ENCODE measurements around the gene HPD. TPM values are rescaled to one million over a fixed set of nuclear protein-coding genes. Genes with fewer than 3 reads are reported as not detected.

The HPD gene
- total RNA-seq, 2 donors from 2014 or later: 3.0 to 5.7 TPM

DNA sequence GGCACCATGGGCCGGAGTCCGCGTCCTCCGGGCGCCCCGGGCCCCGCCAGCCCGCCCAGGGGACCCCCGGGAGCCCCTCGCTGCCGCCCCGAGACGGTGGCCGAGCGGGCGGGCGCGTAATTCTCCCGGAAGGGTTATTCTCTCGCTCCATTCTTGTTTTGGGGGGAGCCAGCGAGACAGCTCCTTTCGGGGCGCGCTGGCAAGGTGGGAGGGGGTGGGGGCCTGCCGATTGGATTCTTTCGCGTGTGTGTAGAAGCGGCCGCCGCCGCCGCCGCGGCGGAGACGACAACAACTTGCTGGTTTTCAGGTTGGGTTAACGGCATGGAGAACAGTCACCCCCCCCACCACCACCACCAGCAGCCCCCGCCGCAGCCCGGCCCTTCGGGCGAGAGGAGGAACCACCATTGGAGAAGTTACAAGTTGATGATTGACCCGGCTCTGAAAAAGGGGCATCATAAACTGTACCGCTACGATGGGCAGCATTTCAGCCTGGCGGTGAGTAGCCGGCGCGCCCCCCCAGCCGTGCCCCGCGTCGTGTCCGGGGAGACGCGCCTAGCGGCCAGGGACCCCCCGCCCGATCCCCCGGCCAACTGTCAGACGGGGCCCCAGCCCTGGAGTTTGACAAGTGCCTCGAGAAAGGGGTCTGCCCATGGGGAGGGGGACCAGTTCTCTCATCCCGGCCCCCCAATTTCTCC, 54.1 kb downstream of the HPD start:
- DNase-seq (peak; percentile 34 to 52 (median 46)), ATAC-seq (no peak)
- Histone ChIP-seq H3K4me1 (peaks cover 39% of the 10 kb centered on the region), H3K36me3 (replicated peaks in 1 of 2; ENCODE audit: insufficient read depth in 1 of 2, low read depth in 2 of 2) (peaks cover 0 to 1% of the 10 kb centered on the region in 2 donors), H3K9me3 (no peaks in the 10 kb centered on the region), H3K4me3 (peak overlapping the region; percentile 63 to 66), H3K27ac (peak overlapping the region; percentile 96 to 100 (median 100)), H3K27me3 (no peaks in the 10 kb centered on the region)
- 1% methylated on average over 59 of the region's 63 CpGs; no CpG with 5 or more reads in 1 of the 2 donors for WGBS, 2 donors
- intact Hi-C loops (cut with DNase I): no loop called here
- peak in 2 of 3 donors; percentile 10 to 35 for TF ChIP-seq POLR2A (IDR thresholded peaks at IDR 0.05)
- TF ChIP-seq, protein P1, sequence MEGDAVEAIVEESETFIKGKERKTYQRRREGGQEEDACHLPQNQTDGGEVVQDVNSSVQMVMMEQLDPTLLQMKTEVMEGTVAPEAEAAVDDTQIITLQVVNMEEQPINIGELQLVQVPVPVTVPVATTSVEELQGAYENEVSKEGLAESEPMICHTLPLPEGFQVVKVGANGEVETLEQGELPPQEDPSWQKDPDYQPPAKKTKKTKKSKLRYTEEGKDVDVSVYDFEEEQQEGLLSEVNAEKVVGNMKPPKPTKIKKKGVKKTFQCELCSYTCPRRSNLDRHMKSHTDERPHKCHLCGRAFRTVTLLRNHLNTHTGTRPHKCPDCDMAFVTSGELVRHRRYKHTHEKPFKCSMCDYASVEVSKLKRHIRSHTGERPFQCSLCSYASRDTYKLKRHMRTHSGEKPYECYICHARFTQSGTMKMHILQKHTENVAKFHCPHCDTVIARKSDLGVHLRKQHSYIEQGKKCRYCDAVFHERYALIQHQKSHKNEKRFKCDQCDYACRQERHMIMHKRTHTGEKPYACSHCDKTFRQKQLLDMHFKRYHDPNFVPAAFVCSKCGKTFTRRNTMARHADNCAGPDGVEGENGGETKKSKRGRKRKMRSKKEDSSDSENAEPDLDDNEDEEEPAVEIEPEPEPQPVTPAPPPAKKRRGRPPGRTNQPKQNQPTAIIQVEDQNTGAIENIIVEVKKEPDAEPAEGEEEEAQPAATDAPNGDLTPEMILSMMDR (IDR thresholded peaks at IDR 0.05): peak in 1 of 7 experiments; percentile 7

DNA sequence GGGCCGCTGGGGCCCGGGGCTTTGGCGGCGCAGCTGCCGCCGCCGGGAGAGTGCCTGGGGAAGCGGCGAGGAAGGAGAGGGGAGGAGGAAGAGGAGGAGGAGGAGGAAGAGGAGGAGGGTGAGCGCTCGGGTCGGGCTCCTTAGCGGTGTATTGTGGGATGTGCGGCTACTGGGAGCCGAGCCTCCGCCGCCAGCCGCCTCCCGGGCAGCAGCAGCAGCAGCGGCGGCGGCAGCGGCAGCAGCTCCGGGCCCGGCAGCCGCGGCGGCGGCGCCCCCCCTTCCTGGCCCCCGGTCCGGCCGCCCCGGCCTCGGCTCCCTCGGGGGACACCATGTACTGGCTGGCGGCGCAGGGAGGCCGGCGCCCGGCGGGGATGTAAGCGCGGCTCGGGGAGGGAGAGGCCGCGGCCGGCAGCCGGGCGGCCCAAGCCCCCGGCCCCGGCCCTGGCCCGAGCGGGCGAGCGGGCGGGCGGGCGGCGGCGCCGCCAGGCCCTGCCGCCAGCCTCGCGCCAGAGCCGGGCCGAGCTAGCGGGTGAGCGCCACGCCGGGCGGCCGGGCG, 54.7 kb downstream of the HPD start, which contains the start of gene SETD1B:
Gene SETD1B (plus strand): TSS at position 149 of the 556 bp plus-strand sequence. CDS start 729 bp downstream, outside the sequence.
- Histone ChIP-seq H3K36me3 (replicated peaks in 1 of 2; ENCODE audit: insufficient read depth in 1 of 2, low read depth in 2 of 2) (no peaks in the 10 kb centered on the region), H3K27ac (peak within 1 kb of the TSS; percentile 96 to 100 (median 100)), H3K9me3 (no peaks in the 10 kb centered on the region), H3K4me1 (peaks cover 44% of the 10 kb centered on the region), H3K4me3 (peak within 1 kb of the TSS; percentile 63 to 66), H3K27me3 (no peaks in the 10 kb centered on the region)
- peak; percentile 58 to 75 (median 72) for DNase-seq
- intact Hi-C loops (cut with DNase I): no loop called here
- TF ChIP-seq, protein P1 (IDR thresholded peaks at IDR 0.05): peak in 2 of 7 experiments; percentile 6 to 8
- no peak for TF ChIP-seq POLR2A (IDR thresholded peaks at IDR 0.05)
- WGBS, 2 donors: 1% methylated on average over 19 to 56 of the region's 74 CpGs
- ATAC-seq: peak; percentile 15

DNA sequence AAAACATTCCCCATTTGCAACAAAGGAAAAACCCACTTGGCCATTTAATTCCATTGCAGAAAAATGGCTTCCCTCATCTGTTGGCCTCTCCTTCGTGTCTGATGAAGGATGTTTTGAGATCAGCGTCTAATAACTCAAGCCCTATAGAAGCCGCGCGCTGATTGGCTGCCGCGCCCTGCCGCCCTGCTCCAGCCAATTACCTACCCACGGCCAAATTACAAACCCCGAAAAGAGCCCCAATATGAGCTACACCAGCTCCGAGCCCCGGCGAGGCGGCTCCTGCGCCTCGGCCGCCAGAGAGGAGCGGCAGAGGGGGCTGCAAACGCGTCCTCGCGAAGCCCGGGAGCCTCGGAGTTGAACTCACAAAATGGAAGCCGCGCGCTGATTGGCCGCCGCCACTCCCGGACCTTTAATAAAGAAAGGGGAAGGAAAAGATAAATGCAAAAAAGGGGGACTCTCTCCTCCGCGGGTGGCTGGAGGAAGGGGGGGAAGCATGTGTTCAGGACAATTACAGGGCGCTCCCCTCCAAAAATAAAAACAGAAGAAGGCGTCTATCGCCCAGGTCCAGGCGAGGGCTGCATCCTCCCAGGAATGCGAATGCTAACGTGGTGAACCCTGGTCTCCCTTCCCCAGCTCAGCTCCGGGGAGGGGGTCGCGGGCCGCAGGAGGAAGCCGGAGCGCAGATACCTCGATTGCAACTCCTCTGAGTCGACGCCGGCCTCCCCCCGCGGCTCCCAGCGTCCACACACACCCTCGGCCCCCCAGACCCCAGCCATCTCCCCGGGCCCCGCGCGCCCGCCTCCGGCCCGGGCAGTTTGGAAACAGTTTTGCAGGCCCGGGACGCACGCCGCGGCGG, 55.6 kb downstream of the HPD start:
- ATAC-seq (peak; percentile 51), DNase-seq (peak; percentile 87 to 92 (median 88))
- 0 to 1% methylated on average over 41 to 63 of the region's 65 CpGs for WGBS, 2 donors
- H3K27ac ChIP-seq: peak overlapping the region; percentile 96 to 100 (median 100)
- H3K27me3 ChIP-seq: no peaks in the 10 kb centered on the region
- H3K4me1 ChIP-seq: peaks cover 51% of the 10 kb centered on the region
- no peaks in the 10 kb centered on the region for H3K36me3 ChIP-seq (replicated peaks in 1 of 2; ENCODE audit: insufficient read depth in 1 of 2, low read depth in 2 of 2)
- peak overlapping the region; percentile 33 to 58 for H3K4me3 ChIP-seq
- TF ChIP-seq, protein P1 (IDR thresholded peaks at IDR 0.05): no peak
- peak; percentile 89 to 98 (median 98) for TF ChIP-seq POLR2A (IDR thresholded peaks at IDR 0.05)
- H3K9me3 ChIP-seq: no peaks in the 10 kb centered on the region
- intact Hi-C loops (cut with DNase I): no loop called here

GRCh38 chr12:121802485-121802842, 56.2 kb downstream of the HPD start:
- ATAC-seq (no peak), DNase-seq (no peak)
- no peak for TF ChIP-seq POLR2A (IDR thresholded peaks at IDR 0.05)
- TF ChIP-seq, protein P1 (IDR thresholded peaks at IDR 0.05): no peak
- peak overlapping the region; percentile 96 to 100 (median 100) for H3K27ac ChIP-seq
- 0% methylated on average over 1 of the region's 1 CpG for WGBS, 2 donors
- peak overlapping the region in 1 of 2 donors; percentile 37 for H3K4me3 ChIP-seq
- no peaks in the 10 kb centered on the region for H3K27me3 ChIP-seq
- no peaks in the 10 kb centered on the region for H3K9me3 ChIP-seq
- intact Hi-C loops (cut with DNase I): no loop called here
- peaks cover 51% of the 10 kb centered on the region for H3K4me1 ChIP-seq
- H3K36me3 ChIP-seq (replicated peaks in 1 of 2; ENCODE audit: insufficient read depth in 1 of 2, low read depth in 2 of 2): no peaks in the 10 kb centered on the region

All from body of pancreas (tissue), 4 donors.